Measurements from ENCODE around the gene SPIN1. TPM values are rescaled to one million over a fixed set of nuclear protein-coding genes. Genes with fewer than 3 reads are reported as not detected.

SPIN1 gene
- total RNA-seq, 1 donor from 2014 or later: 11.6 TPM

GRCh38 chr9:88502552-88503034, 114.3 kb downstream of the SPIN1 start:
- TF ChIP-seq CTCF (IDR thresholded peaks at IDR 0.05): no peak
- DNase-seq (ENCODE audit: low spot score in 2 of 2): no peak
- no peak overlapping the region for H3K4me3 ChIP-seq

GRCh38 chr9:88503081-88503844, 115.0 kb downstream of the SPIN1 start:
- no peak for DNase-seq (ENCODE audit: low spot score in 2 of 2)
- H3K4me1 ChIP-seq: no peaks in the 10 kb centered on the region
- intact Hi-C loops (cut with DNase I): no loop called here
- no peak overlapping the region for H3K27ac ChIP-seq
- no peaks in the 10 kb centered on the region for H3K9me3 ChIP-seq
- H3K4me3 ChIP-seq: no peak overlapping the region
- TF ChIP-seq CTCF (IDR thresholded peaks at IDR 0.05): no peak
- H3K27me3 ChIP-seq: no peaks in the 10 kb centered on the region
- H3K36me3 ChIP-seq: no peaks in the 10 kb centered on the region

More at GRCh38 chr9:88502552-88503034, 114.3 kb downstream of the SPIN1 start:
- Histone ChIP-seq H3K36me3 (no peaks in the 10 kb centered on the region), H3K4me1 (no peaks in the 10 kb centered on the region), H3K9me3 (no peaks in the 10 kb centered on the region), H3K27me3 (no peaks in the 10 kb centered on the region), H3K27ac (no peak overlapping the region)
- intact Hi-C loops (cut with DNase I): no loop called here

- DNase-seq (ENCODE audit: low spot score in 2 of 2): no peak
Observed at GRCh38 chr9:88503845-88504764, 115.9 kb downstream of the SPIN1 start.

GRCh38 chr9:88508326-88508725, 120.1 kb downstream of the SPIN1 start:
- H3K9me3 ChIP-seq: no peaks in the 10 kb centered on the region
- H3K4me3 ChIP-seq: no peak overlapping the region
- H3K36me3 ChIP-seq: no peaks in the 10 kb centered on the region
- intact Hi-C loops (cut with DNase I): no loop called here
- TF ChIP-seq CTCF (IDR thresholded peaks at IDR 0.05): no peak
- no peaks in the 10 kb centered on the region for H3K27me3 ChIP-seq
- H3K27ac ChIP-seq: no peak overlapping the region
- no peaks in the 10 kb centered on the region for H3K4me1 ChIP-seq
- no peak for DNase-seq (ENCODE audit: low spot score in 2 of 2)

More at GRCh38 chr9:88503845-88504764, 115.9 kb downstream of the SPIN1 start:
- Histone ChIP-seq H3K36me3 (no peaks in the 10 kb centered on the region), H3K4me3 (no peak overlapping the region), H3K27me3 (no peaks in the 10 kb centered on the region), H3K4me1 (no peaks in the 10 kb centered on the region), H3K27ac (no peak overlapping the region), H3K9me3 (no peaks in the 10 kb centered on the region)
- intact Hi-C loops (cut with DNase I): no loop called here
- TF ChIP-seq CTCF (IDR thresholded peaks at IDR 0.05): no peak

- Histone ChIP-seq H3K4me1 (no peaks in the 10 kb centered on the region), H3K4me3 (no peak overlapping the region), H3K36me3 (no peaks in the 10 kb centered on the region), H3K27me3 (no peaks in the 10 kb centered on the region), H3K27ac (no peak overlapping the region), H3K9me3 (no peaks in the 10 kb centered on the region)
- peak in 1 of 2 donors; percentile 7 for DNase-seq (ENCODE audit: low spot score in 2 of 2)
- intact Hi-C loops (cut with DNase I): no loop called here
- no peak for TF ChIP-seq CTCF (IDR thresholded peaks at IDR 0.05)
Observed at GRCh38 chr9:88511906-88512305, 123.7 kb downstream of the SPIN1 start.
